Testis (tissue), 2 donors: Measurements from ENCODE around the gene SARDH.

Experiments
- POLR2A ChIP-seq: fragments of 450-650 bp; IDR thresholded peaks from one replicate; pipeline ENCODE4 v1.6.1; 2017; ENCODE audit warnings: antibody characterized with exemption, mild to moderate bottlenecking, moderate library complexity
- TF ChIP-seq, protein P1 (sequence below), 3 experiments: fragments of 450-650 bp in 2 of 3; fragments of 200-600 bp in 1 of 3; sonication (generic) in 1 of 3; IDR thresholded peaks; one replicate each; pipeline ENCODE4 v1.5.1; 2016 to 2019; ENCODE audit warnings: antibody characterized with exemption in 3 of 3, mild to moderate bottlenecking in 2 of 3, moderate library complexity in 1 of 3

DNA sequence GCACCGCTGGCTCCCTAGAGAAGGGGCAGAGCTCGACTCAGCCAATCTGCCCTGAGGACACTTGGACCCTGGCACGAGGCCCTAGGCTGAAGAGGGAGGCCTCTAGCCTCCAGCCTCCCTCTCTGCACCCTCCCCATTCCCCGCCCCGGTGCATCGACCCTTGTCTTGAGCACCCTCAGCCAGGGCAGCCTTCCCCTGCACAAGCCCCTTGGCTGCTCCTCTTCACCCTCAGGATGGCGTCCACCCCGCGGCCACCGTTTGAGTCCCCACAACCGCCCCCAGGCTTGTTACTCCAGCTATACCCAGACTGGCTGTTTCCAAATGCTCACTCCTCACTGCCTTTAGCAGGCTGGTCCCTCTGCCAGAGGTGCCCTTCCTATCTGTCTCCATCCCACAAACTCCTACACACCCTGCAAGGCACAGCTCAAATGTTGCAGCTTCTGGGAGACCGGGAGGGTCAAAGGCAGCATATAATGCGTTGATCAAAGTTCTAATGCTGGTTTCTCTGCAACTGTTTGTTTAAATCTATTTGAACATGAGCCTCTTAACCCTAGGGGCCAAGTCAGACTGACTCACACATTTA, 122.5 kb downstream of the SARDH start:
- TF ChIP-seq, protein P1, sequence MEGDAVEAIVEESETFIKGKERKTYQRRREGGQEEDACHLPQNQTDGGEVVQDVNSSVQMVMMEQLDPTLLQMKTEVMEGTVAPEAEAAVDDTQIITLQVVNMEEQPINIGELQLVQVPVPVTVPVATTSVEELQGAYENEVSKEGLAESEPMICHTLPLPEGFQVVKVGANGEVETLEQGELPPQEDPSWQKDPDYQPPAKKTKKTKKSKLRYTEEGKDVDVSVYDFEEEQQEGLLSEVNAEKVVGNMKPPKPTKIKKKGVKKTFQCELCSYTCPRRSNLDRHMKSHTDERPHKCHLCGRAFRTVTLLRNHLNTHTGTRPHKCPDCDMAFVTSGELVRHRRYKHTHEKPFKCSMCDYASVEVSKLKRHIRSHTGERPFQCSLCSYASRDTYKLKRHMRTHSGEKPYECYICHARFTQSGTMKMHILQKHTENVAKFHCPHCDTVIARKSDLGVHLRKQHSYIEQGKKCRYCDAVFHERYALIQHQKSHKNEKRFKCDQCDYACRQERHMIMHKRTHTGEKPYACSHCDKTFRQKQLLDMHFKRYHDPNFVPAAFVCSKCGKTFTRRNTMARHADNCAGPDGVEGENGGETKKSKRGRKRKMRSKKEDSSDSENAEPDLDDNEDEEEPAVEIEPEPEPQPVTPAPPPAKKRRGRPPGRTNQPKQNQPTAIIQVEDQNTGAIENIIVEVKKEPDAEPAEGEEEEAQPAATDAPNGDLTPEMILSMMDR (IDR thresholded peaks at IDR 0.05): no peak
- TF ChIP-seq POLR2A: no peak
